ENCODE measurements around the gene CCDC13. TPM values are rescaled to one million over a fixed set of nuclear protein-coding genes. Genes with fewer than 3 reads are reported as not detected.

Gene CCDC13
- total and polyA plus RNA-seq, 2 of the 13 experiments (the other 11 are each of a cell fraction or from before 2014, with no cell fraction given), result 0.22 to 0.51 TPM

GRCh38 chr3:42804106-42804830 lies 31.2 kb upstream of the CCDC13 start, which contains the start of gene HIGD1A (continued):
- TF ChIP-seq ZNF234 (CRISPR knock-in tag; conservative IDR thresholded peaks at IDR 0.05) (no peak), ZNF605 (CRISPR knock-in tag; IDR thresholded peaks at IDR 0.05) (peak; percentile 90), ELF3 (CRISPR knock-in tag; IDR thresholded peaks at IDR 0.05) (peak; percentile 11; the same call in 1 of the 2 replicates), ZNF782 (CRISPR knock-in tag; IDR thresholded peaks at IDR 0.05; ENCODE audit: borderline replicate concordance) (no peak; the same call in 1 of the 2 replicates), BCL6 (CRISPR knock-in tag; IDR thresholded peaks at IDR 0.05) (0 out of 2 replicates have a peak, but pooled peaks have one; percentile 26), RAD21 (CRISPR knock-in tag; IDR thresholded peaks at IDR 0.05) (peak; percentile 24; the same call in 1 of the 2 replicates), ZBTB43 (CRISPR knock-in tag; conservative IDR thresholded peaks at IDR 0.05) (0 out of 2 replicates have a peak, but pooled peaks have one; percentile 53), IRF2 (CRISPR knock-in tag; IDR thresholded peaks at IDR 0.05) (peak; percentile 30; the same call in 1 of the 2 replicates), CENPBD1 (CRISPR knock-in tag; IDR thresholded peaks at IDR 0.05; ENCODE audit: borderline replicate concordance, low read depth) (no peak), GPN1 (CRISPR knock-in tag; IDR thresholded peaks at IDR 0.05; ENCODE audit: borderline replicate concordance) (no peak), ZNF614 (CRISPR knock-in tag; IDR thresholded peaks at IDR 0.05; ENCODE audit: borderline replicate concordance) (no peak), ZFAT (CRISPR knock-in tag; conservative IDR thresholded peaks at IDR 0.05) (no peak), ZNF569 (CRISPR knock-in tag; IDR thresholded peaks at IDR 0.05; ENCODE audit: borderline replicate concordance) (peak; percentile 90; the same call in 1 of the 2 replicates), CBFB (CRISPR knock-in tag; IDR thresholded peaks at IDR 0.05) (0 out of 2 replicates have a peak, but pooled peaks have one; percentile 29), ZNF30 (CRISPR knock-in tag; IDR thresholded peaks at IDR 0.05) (no peak), SIX4 (CRISPR knock-in tag; IDR thresholded peaks at IDR 0.05) (no peak), KLF15 (CRISPR knock-in tag; IDR thresholded peaks at IDR 0.05; ENCODE audit: borderline replicate concordance) (peak; percentile 80; the same call in 1 of the 2 replicates), ZNF382 (CRISPR knock-in tag; IDR thresholded peaks at IDR 0.05; ENCODE audit: borderline replicate concordance) (no peak), ZNF773 (CRISPR knock-in tag; IDR thresholded peaks at IDR 0.05; ENCODE audit: borderline replicate concordance) (0 out of 2 replicates have a peak, but pooled peaks have one; percentile 21), POLR2AphosphoS2 (IDR thresholded peaks at IDR 0.05; ENCODE audit: low read depth, low read length) (peak; percentile 81), ZFP91 (CRISPR knock-in tag; IDR thresholded peaks at IDR 0.05; ENCODE audit: borderline replicate concordance) (peak; percentile 58; the same call in 1 of the 2 replicates), TGIF2 (CRISPR knock-in tag; IDR thresholded peaks at IDR 0.05) (no peak; the same call in 1 of the 2 replicates), ZNF431 (CRISPR knock-in tag; IDR thresholded peaks at IDR 0.05; ENCODE audit: borderline replicate concordance, low read depth) (no peak; the same call in 1 of the 2 replicates), SCMH1 (CRISPR knock-in tag; IDR thresholded peaks at IDR 0.05; ENCODE audit: borderline replicate concordance) (no peak), DNMT3B (CRISPR knock-in tag; conservative IDR thresholded peaks at IDR 0.05) (peak; percentile 60; the same call in 1 of the 2 replicates)

Measured in HepG2 (cell line).